SIG-M5 treated with dmso at 0.1 percent for 504 hours (cell line): Measurements from ENCODE around the gene GRIN2A.

Experiments
- DNase-seq: peaks from one replicate; lab custom pipeline; 2025; ENCODE audit not compliant: unreplicated experiment; lab: John Stamatoyannopoulos, UW

GRIN2A gene

DNA sequence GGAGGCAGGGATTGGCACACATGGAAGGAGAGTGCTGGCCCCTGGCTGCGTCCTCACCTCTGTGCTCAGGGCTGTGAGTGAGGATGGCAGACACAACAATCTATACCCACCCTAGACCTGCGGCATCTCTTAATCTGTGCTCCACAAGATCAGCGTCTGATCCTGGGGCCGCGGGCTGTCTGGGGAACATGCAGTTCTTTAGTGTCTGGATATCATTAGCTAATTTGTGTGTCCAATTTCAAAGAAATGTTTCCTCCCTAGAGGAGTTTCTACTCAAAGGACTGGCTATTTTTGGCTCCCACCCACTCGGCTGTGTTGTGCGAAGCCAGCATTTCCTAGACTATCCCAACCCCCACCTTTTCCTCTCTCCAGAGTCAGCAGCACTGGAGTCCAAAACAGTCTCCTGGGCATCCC lies 93.8 kb downstream of the GRIN2A start:
- DNase-seq, result no peak

DNA sequence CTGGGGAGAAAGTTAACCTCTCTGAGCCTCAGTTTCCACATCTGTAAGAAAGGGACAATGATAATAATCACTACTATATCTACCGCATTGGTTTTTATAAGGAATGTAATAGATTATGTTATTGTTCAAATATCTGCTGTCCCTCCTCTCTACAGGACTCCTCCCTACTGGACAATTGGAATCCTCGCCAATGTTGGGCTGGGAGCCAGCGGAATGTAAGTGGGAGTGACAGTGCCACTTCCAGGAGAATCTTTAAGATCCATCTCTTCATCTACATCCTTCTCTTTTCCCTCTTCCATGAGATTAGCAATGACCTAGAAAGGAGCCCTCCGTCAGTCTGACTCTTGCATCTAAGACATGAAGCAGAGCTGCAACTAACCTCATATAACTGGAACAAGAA lies 95.1 kb downstream of the GRIN2A start:
- DNase-seq, result no peak

DNA sequence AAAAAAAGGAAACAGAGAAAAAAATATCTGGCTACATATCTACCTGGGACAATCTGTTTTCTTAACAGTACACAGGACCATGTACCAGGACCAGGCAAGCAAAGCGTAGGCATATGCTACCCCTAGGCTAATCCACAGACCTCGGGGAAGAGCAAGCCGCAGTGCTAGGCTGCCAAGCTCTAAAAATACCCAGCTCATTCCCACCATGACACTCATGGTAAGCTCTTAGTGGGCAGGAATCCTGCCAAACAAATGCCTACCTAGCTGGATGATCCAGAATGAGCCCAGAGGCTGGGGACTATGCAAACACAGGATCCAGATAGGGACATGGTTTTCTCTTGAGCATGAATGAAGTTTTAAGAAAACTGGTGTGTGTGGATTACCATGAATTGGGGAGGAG lies 95.6 kb downstream of the GRIN2A start:
- DNase-seq, result no peak

DNA sequence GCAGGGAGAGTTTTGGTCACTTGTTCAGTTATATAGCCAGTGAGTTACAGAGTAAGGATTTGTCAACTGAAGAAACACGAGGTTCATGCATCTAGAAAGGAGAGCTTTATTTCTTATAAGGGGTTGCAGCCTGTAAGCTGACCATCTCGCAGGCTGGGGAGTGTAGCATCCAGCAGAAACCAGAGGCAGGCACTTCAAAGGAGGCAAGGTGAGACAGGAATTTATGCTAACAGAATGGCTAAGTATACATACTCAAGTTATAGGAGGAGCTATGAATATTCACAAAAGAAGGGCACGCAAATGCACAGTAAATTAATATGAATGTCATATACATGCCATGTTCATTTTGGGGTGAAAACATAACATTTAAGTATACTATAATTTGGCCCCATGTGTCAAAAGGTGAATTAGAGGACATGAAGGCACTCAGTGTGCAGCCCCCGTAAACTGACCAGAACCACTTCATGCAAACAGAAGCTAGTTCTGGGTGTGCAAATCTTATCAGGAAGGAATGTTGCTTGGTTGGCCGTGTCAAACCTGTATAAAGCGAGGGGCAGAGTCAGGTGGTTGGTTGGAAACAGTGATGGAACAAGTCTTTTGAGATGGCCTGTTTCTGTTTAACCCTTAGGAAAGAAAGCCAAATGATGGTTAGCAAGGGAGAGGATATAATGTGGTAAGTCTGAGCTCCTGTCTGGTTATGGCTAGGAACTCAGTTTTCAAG lies 97.0 kb downstream of the GRIN2A start:
- no peak for DNase-seq

DNA sequence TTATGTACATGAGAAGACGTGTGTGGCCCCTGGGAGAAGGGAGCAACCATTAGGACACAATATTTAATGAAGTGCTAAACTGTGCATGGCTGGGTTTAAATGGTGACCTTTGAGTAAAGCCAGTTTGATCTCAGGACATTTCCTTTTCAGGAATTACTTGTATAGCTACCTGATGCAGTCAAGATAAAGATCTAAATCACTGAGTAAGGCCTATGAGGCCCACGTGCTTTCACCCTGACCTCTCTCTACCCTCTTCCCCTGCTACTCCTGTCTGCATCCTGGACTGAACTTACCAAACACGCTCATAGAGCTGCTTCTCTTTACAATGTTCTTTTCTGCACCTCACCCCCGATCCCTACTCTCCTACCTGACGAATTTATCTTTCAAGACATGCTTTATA lies 98.9 kb downstream of the GRIN2A start:
- no peak for DNase-seq

DNA sequence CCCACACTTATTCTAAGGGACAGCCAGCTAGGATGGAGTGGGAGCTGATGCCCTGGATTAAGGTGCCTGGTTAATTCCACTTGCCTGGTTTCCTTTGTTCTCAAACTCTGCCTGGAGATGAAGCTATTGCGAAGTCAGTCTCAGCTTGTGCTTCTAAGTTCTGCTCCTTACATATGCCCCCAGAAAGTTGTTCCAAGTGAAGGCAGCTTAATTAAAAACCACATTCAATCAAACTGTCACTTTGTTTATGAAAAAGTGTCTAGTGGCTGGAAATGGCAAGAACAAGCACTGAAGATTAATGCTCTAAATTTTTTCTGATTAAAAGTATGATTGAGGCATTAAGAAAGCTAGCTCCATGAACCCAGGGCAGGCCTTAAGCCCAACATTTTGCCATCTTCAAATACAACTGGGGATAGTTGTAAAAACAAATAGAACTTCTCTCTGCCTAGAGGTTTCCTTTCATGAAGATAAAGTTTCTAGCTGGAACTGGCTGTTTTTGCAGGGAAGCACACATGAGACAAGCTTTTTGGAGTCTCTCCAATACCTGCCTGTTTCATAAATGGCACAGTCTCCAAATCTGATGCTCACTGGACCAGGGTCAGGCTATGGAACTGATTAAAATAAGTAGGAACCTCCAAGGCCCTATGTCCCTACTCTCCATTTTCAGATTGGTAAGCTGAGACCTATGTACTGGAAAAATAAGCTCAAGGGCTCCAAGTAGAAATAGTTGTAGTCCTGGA lies 100.9 kb downstream of the GRIN2A start:
- no peak for DNase-seq

DNA sequence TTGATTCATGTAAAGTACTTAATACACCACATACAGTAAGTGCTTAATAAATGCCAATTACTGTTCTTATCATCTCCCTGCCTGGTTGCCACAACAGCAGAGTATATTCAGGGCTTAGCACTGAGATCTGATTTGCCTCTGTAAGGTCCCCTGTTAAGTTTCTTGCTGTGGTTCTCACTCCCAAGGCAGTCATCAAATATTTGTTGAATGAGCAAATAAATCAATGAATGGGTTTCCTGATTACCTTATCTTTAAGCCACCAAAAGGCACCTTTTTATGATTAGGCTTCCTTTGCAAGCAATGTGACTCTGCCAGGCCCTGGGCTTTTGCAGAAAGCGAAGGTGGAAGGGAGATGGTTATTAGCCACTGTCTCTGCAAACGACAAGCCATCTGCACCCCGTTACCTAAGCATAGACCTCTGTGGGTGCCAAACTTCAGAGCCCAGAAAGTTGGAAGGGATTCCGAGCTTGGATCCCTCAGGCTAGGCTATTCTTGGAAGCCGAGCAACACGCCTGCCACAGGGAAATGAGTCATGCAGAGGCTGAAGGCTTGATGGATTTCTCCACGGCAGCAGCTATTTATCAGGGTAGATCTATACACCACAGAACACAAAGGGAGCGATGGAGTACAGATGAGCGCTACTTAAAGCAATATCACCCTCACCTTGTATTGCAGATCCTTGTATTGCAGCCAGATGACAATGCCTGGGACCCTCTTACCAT lies 102.0 kb downstream of the GRIN2A start:
- no peak for DNase-seq

DNA sequence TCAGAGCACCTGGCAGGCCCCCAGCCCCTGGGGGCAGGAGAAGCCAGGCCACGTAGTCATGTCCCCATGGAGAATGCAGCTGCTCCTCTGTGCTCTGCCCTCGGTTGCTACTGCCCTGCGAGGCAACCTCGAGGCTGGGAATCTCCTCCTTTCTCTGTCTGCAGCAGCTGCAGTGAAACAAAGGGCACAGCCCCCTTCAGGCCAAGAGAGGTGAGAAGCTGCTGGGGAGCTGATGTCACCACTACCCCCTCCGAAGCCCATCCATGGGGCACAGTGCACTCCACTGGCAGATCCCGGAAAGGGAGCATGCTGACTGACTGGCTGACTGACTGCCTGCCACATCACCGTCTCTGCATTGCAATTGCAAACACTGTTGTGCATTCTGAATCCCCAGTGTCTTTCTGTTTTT lies 103.7 kb downstream of the GRIN2A start:
- no peak for DNase-seq

DNA sequence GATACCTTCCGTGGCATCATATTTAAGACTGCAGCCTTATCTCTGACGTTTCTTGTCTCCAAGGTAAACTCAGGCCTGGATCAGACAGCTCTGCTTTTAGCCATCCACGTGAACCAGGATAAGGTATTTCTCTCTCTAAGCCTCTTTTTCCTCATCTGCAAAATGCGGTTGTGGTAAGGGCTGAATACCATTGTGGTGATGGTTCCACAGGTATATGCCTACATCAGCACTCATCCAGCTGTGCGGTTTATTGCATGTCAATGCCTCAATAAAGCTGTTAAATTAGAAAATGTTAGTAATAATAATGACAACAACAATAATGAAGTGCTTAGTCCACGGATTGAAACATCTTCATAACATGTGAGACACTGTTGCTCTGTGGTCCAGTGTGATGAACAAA lies 104.4 kb downstream of the GRIN2A start:
- no peak for DNase-seq

DNA sequence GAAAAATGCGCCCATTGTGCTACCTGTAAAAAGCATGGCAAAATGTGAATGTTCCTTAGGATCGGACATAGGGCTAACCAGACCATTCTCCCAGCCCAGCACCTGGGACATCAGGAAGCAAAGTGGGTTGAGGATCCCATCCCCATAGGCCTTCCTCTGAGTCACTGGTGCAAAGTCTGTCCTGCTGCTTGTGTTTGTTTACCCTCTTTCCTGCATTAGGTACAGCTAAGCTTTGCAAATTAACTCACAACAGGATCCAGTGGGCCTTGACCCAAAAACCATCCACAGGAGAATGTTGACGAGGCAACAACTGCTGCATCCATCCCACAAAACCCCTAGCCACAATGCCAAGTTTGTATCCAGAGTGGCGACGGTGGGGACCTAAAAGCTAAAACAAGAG lies 106.2 kb downstream of the GRIN2A start:
- no peak for DNase-seq

DNA sequence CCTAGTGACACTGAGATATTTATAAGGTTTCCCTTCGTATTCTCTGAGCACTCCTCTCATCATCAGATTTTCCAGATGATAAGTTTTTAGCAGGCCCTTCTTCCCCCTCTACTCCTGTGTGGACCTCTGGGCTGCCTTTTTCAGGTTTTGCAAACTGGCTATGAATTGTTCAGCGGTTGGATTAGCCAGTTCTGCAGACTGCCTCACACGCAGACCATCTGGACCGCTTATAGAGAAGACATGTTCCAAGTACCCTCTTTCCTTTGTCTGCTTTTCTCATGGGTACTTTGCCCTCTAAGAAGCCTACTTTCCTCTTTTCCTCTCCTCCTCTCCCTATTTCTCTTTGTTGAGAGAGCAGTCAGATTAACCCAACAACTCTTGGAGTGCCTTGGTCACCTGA lies 111.6 kb downstream of the GRIN2A start:
- no peak for DNase-seq

DNA sequence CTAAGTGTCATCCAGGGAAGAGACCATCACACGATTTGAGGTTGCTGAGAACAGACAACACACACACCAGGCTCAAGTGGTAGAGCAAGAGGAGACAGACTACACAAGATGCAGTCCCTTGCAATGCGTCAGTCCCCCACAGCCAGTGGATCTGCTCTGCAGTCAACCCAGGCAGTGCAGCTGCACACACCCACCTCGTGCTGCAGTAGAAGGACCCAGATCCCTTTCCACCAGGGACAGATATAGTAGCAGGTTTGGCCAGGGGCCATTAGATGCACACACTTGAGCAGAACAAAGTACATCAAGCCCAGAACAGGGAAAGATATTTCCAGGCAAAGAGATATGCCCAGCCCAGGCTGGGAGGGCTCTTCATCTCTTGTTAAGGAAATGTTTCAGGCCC lies 112.9 kb downstream of the GRIN2A start:
- no peak for DNase-seq

DNA sequence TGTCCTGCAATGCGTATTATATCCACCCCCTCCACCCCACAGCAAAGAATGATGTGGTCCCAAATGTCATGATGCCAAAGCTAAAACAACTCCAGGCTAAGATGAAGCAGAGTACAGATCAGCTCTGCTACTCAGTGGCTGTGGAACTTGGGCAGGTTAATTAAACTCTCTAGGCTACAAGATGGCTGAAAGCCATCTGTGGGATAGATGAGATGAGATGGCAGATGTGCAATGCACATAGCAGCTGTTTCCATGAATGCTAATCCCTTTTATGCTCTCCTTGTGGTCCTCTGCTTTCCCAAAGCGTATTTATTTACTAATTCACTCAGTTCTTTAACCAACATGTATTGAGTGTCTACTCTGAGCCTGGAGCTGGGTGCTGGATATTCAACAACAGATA lies 114.4 kb downstream of the GRIN2A start:
- DNase-seq, result no peak

DNA sequence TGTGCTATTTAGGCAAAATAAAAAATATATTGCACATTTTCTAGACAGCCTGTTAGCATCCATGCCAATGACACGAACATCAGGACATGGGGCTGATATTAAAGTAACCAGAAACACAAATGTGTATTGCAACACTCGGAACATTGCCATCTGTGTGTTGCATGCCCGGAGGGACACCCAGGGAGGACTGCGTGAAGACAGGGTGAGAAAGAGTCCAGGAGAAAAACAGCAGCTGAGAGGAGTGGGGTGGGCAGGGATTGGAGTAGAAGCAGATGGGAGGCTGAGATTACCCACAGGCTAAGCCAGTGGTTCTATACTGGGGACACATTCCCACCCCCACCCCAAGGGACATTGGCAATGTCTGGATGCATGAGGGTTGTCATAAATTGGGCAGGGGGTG lies 114.8 kb downstream of the GRIN2A start:
- DNase-seq, result no peak

DNA sequence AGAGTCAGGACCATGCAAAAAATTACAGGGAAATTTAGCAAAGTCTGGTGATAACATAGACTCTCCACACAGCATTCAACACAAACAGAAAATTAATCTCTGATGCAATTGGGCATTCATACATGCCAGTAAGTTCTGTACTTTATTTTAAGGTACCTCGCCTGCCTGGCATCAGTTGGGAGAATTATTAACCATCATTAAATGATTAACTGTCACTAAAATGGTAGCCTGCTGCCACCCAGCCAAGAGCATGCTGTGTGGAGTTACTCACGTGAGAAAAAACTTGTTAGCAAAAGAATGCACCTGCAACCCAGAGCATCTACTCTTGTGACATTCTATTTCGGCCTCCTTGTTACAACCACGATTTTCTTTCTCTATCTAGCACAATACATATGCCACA lies 117.2 kb downstream of the GRIN2A start:
- no peak for DNase-seq

DNA sequence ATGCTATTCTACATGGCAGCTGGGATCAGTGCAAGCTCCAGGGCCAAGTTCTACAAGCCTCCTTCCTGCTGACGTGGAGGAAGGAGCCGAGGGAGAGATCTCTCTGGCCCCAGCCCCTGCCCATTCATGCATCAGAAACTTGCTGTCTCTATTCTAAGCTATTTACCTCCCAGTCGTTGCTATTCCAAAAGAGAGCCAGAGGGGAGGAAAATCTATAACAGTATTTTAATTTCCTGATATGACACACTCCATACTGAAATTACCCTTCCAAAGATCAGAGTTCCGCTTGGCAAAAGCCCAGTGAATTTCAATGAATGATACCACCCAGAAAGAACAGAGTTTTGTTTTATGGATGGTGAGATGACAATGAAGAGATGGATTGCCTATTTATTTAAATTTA lies 133.4 kb downstream of the GRIN2A start:
- no peak for DNase-seq

DNA sequence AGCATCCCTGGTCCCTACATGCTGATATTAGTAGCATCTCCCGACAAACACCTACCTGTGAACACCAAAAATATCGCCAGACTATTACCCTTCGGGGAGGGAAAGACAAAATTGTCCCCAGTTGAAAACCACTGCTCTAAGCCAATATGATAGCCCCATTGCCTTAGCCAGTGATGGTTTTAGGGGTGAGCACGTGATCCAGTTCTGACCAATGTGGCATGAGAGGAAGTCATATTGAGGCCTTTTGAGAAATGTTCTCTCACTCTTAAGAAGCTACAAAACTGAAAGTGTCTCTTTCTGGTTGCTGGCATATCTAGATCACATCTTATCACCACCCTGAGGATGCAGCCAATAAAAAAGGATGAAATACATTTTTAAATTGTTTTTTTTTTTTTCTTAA lies 136.3 kb downstream of the GRIN2A start:
- DNase-seq, result no peak

DNA sequence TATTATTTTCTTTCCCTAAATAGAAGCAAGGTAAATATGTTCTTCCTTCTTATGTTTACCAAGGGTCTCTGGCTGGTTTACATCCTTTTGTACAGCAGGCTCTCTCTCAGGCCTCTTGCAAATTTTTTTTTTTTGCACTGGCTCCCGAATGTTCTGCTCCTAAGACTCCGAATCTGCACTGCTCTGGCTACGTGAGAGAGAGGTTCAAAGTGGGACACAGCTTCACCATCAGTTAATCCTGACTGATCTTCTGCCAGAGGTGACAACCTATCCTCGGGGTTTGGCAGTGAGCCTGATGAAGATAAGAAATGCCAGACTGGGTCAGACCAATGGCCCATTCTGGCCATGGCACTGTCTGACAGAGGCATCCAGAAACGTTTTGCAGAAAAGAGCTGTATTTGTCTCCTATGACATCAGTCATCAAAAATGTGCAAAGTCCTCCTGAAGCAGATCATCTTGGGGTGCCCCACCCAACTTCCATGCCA lies 136.9 kb downstream of the GRIN2A start:
- DNase-seq, result no peak

DNA sequence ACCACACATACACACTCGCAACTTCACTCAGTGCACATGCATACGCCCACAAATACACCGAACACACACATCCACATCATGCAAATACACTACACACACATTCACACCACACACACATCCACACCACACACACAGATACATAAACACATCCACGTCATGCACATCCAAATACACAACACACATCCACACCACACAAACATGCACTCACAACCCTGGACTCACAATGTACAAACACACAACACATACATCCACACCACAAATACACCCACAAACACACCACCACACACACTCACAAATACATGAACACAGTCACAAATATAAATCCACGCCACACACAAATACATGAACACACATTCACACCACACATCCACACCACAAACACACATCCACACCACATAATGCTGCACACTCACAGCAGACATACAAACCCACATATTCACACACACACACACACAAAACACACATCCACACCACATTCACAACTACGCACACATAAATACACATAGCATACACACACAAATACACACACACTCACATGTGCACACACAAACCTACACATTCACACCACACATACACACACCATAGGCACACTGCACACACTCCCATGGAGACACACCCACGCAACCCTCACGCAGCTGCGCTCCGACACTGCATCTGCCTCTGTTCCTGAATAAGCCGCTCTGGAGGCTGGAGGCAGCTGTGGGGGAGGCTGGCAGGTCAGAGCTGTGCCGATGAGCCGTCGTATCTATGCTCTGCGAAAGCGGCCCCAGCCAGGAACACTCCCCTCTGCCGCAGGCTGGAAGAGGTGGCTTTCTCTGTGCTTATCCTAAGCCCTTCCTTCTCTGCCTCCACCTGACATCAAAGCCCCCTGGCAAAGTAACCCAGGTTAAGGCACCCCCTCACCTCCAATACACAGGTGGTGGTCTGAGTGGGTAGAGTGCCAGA lies 141.8 kb downstream of the GRIN2A start:
- DNase-seq, result no peak

DNA sequence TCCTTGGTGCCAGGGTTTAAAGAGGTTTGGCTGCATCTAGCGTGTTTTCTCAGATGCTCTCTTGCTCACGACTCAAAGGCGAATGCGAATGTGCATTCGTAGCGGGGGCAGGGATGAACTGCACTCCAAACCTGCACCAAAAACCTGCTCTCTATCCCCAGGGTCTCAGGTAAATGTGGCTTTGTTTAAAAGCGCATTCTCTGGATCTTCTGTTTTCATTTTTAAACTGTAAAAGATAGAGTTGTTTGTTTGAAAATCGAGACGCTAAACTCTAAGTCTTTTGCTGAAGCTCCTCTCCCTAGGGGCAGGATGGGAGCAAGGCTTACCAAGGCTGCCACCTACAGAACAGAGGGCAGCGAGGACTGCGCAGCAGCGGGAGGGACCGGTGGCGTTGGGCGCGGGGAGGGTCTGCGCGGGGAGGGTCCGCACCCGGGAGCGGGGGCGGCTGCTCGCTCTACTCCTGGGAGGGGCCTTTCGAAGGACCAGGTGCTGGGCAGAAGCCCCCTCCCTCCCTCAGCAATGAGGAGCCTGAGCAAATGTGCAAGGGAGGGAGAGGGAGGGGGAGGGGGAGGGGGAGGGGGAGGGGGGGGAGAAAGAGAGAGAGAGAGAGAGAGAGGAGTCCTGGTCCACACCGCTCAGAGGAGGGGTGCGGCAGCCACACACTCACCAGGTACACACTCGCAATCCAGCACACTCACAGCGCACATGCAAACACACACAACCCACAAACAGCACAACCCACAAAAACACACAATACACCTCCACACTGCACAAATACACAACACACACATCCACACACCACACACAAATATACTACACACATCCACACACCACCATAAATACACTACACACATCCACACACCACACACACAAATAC lies 142.8 kb downstream of the GRIN2A start:
- no peak for DNase-seq
